HCT116 (cell line): ENCODE results near the gene DENND4A.

Experiments used
- CBX3 ChIP-seq: IDR thresholded peaks from 2 replicates; pipeline ENCODE4 v1.6.1; 2012; ENCODE audit warnings: low read depth
- CEBPB ChIP-seq: IDR thresholded peaks from 2 replicates; pipeline ENCODE4 v1.6.1; 2012; ENCODE audit warnings: low read depth
- CTCF ChIP-seq, 3 experiments: fragments of 200-600 bp in 1 of 3; sonication (generic) in 1 of 3; IDR thresholded peaks in 2 of 3; conservative IDR thresholded peaks in 1 of 3; 2 replicates each; pipeline ENCODE4 v1.5.1; 2012 to 2017; ENCODE audit warnings: low read depth in 2 of 3, low read length in 2 of 3, antibody characterized with exemption in 1 of 3, borderline replicate concordance in 1 of 3, control low read depth in 1 of 3, mild to moderate bottlenecking in 1 of 3, mixed read lengths in 1 of 3, mixed run types in 1 of 3, moderate library complexity in 1 of 3; ENCODE audit not compliant: insufficient read depth in 1 of 3
- ELF1 ChIP-seq: IDR thresholded peaks from 2 replicates; pipeline ENCODE4 v1.6.1; 2012; ENCODE audit warnings: low read depth, borderline replicate concordance
- EZH2 ChIP-seq: fragments of 200-600 bp; sonication (generic); IDR thresholded peaks from 2 replicates; pipeline ENCODE4 v1.6.1; 2017; ENCODE audit warnings: antibody characterized with exemption, mixed run types
- FOSL1 ChIP-seq: IDR thresholded peaks from 2 replicates; pipeline ENCODE4 v1.6.1; 2012; ENCODE audit warnings: low read depth
- MAX ChIP-seq: IDR thresholded peaks from 2 replicates; pipeline ENCODE4 v1.6.1; 2012
- POLR2A ChIP-seq: IDR thresholded peaks from 2 replicates; pipeline ENCODE4 v1.7.0; 2011; ENCODE audit warnings: borderline replicate concordance; ENCODE audit not compliant: insufficient read depth, insufficient read length; ENCODE audit errors: extremely low read depth
- POLR2AphosphoS5 ChIP-seq: IDR thresholded peaks from 2 replicates; pipeline ENCODE4 v1.6.1; 2011; ENCODE audit warnings: mild to moderate bottlenecking, low read depth, low read length, moderate library complexity
- RAD21 ChIP-seq: IDR thresholded peaks from 2 replicates; pipeline ENCODE4 v1.6.1; 2012; ENCODE audit warnings: low read depth, mild to moderate bottlenecking
- REST ChIP-seq: IDR thresholded peaks from 2 replicates; pipeline ENCODE4 v1.6.1; 2012; ENCODE audit warnings: low read depth
- SIN3A ChIP-seq: IDR thresholded peaks from 2 replicates; pipeline ENCODE4 v1.6.1; 2012; ENCODE audit warnings: low read depth
- SRF ChIP-seq: IDR thresholded peaks from 2 replicates; pipeline ENCODE4 v1.6.1; 2012; ENCODE audit warnings: low read depth
- ZBTB33 ChIP-seq: IDR thresholded peaks from 2 replicates; pipeline ENCODE4 v1.6.1; 2011; ENCODE audit warnings: mild to moderate bottlenecking, low read length, moderate library complexity; ENCODE audit not compliant: insufficient replicate concordance; ENCODE audit errors: extremely low read depth

- TF ChIP-seq MAX: no peak
- no peak for TF ChIP-seq CTCF (IDR thresholded peaks at IDR 0.05 in 2 of 3, conservative IDR thresholded peaks at IDR 0.05 in 1 of 3; ENCODE audit: borderline replicate concordance in 1 of 3, insufficient read depth in 1 of 3, low read depth in 2 of 3, low read length in 2 of 3)
- no peak for TF ChIP-seq POLR2A
- no peak for TF ChIP-seq RAD21
- no peak for TF ChIP-seq CBX3
- no peak for TF ChIP-seq ELF1
- no peak for TF ChIP-seq EZH2
- TF ChIP-seq FOSL1: no peak
- no peak for TF ChIP-seq SIN3A
- TF ChIP-seq POLR2AphosphoS5: no peak
- no peak for TF ChIP-seq REST
- no peak for TF ChIP-seq SRF
- no peak for TF ChIP-seq ZBTB33
- no peak for TF ChIP-seq CEBPB
Observed at GRCh38 chr15:65787260-65787659, 4.8 kb downstream of the DENND4A start.
